Measurements from ENCODE around the gene SPOCK2. TPM values are rescaled to one million over a fixed set of nuclear protein-coding genes. Genes with fewer than 3 reads are reported as not detected.

Gene SPOCK2
- total and polyA plus RNA-seq, 2 of the 13 experiments (the other 11 are each of a cell fraction or from before 2014, with no cell fraction given), result 8.6 to 30.6 TPM

GRCh38 chr10:72044417-72045041 is 43.8 kb downstream of the SPOCK2 start (continued):
- TF ChIP-seq UBTF (CRISPR knock-in tag; IDR thresholded peaks at IDR 0.05) (peak; percentile 81), ZHX2 (IDR thresholded peaks at IDR 0.05; ENCODE audit: low read depth) (no peak), ZHX2 (CRISPR knock-in tag; IDR thresholded peaks at IDR 0.05; ENCODE audit: borderline replicate concordance) (no peak), NR2C2 (CRISPR knock-in tag; IDR thresholded peaks at IDR 0.05; ENCODE audit: borderline replicate concordance) (no peak), ZNF354B (CRISPR knock-in tag; IDR thresholded peaks at IDR 0.05) (no peak), GMEB1 (CRISPR knock-in tag; IDR thresholded peaks at IDR 0.05; ENCODE audit: borderline replicate concordance) (no peak), CTCF (CRISPR knock-in tag; IDR thresholded peaks at IDR 0.05) (peak; percentile 86), SNRNP70 (IDR thresholded peaks at IDR 0.05; ENCODE audit: low read depth, low read length) (no peak), ZNF329 (CRISPR knock-in tag; IDR thresholded peaks at IDR 0.05; ENCODE audit: low read depth) (no peak), NAIF1 (CRISPR knock-in tag; IDR thresholded peaks at IDR 0.05; ENCODE audit: borderline replicate concordance) (no peak), U2AF2 (IDR thresholded peaks at IDR 0.05; ENCODE audit: low read depth, low read length) (no peak), STAG1 (CRISPR knock-in tag; IDR thresholded peaks at IDR 0.05) (peak; percentile 86), ELF3 (CRISPR knock-in tag; IDR thresholded peaks at IDR 0.05) (peak; percentile 14; the same call in 1 of the 2 replicates), SP2 (CRISPR knock-in tag; IDR thresholded peaks at IDR 0.05) (no peak), JUND (CRISPR knock-in tag; IDR thresholded peaks at IDR 0.05) (0 out of 2 replicates have a peak, but pooled peaks have one; percentile 17), PHF8 (CRISPR knock-in tag; IDR thresholded peaks at IDR 0.05) (peak; percentile 49), CCDC6 (CRISPR knock-in tag; IDR thresholded peaks at IDR 0.05) (no peak), PHF20 (CRISPR knock-in tag; IDR thresholded peaks at IDR 0.05) (no peak)

All from HepG2 (cell line).